Ishikawa (cell line): Measurements from ENCODE around the gene LRRN4.

Source experiments
- CEBPB ChIP-seq: IDR thresholded peaks from 2 replicates; pipeline ENCODE4 v1.6.1; 2012
- CREB1 ChIP-seq: IDR thresholded peaks from 2 replicates; pipeline ENCODE4 v1.6.1; 2012; ENCODE audit warnings: low read depth
- EGR1 ChIP-seq: IDR thresholded peaks from 2 replicates; pipeline ENCODE4 v1.6.1; 2012
- EP300 ChIP-seq: IDR thresholded peaks from 2 replicates; pipeline ENCODE4 v1.6.1; 2012; ENCODE audit warnings: borderline replicate concordance
- FOXM1 ChIP-seq: IDR thresholded peaks from 2 replicates; pipeline ENCODE4 v1.6.1; 2012; ENCODE audit warnings: low read depth, borderline replicate concordance
- MAX ChIP-seq: IDR thresholded peaks from 2 replicates; pipeline ENCODE4 v1.6.1; 2012
- NFIC ChIP-seq: IDR thresholded peaks from 2 replicates; pipeline ENCODE4 v1.6.1; 2012
- RAD21 ChIP-seq: IDR thresholded peaks from 2 replicates; pipeline ENCODE4 v1.6.1; 2012; ENCODE audit warnings: low read depth
- REST ChIP-seq: IDR thresholded peaks from 2 replicates; pipeline ENCODE4 v1.6.1; 2012; ENCODE audit warnings: low read depth, mild to moderate bottlenecking
- TAF1 ChIP-seq: IDR thresholded peaks from 2 replicates; pipeline ENCODE4 v1.6.1; 2012; ENCODE audit warnings: low read depth, mild to moderate bottlenecking
- TCF12 ChIP-seq: IDR thresholded peaks from 2 replicates; pipeline ENCODE4 v1.6.1; 2012; ENCODE audit warnings: low read depth
- TEAD4 ChIP-seq: IDR thresholded peaks from 2 replicates; pipeline ENCODE4 v1.6.1; 2012
- USF1 ChIP-seq: IDR thresholded peaks from 2 replicates; pipeline ENCODE4 v1.6.1; 2012
- YY1 ChIP-seq: IDR thresholded peaks from 2 replicates; pipeline ENCODE4 v1.6.1; 2012; ENCODE audit warnings: low read depth
- ZBTB7A ChIP-seq: IDR thresholded peaks from 2 replicates; pipeline ENCODE4 v1.6.1; 2012; ENCODE audit warnings: low read depth

Gene LRRN4

GRCh38 chr20:6017880-6018279, 36.0 kb downstream of the LRRN4 start:
- TF ChIP-seq MAX: no peak
- TF ChIP-seq CEBPB: no peak
- no peak for TF ChIP-seq NFIC
- TF ChIP-seq TCF12: no peak
- no peak for TF ChIP-seq YY1
- no peak for TF ChIP-seq ZBTB7A
- TF ChIP-seq RAD21: no peak
- TF ChIP-seq EGR1: no peak
- no peak for TF ChIP-seq TEAD4
- no peak for TF ChIP-seq TAF1
- no peak for TF ChIP-seq USF1
- TF ChIP-seq REST: no peak
- no peak for TF ChIP-seq FOXM1
- no peak for TF ChIP-seq CREB1
- TF ChIP-seq EP300: no peak

GRCh38 chr20:6017467-6017866, 36.4 kb downstream of the LRRN4 start:
- TF ChIP-seq NFIC (no peak), YY1 (no peak), CEBPB (no peak), TEAD4 (no peak), ZBTB7A (no peak), TAF1 (no peak), FOXM1 (no peak), USF1 (no peak), REST (no peak), EGR1 (no peak), MAX (no peak)

GRCh38 chr20:6014957-6015356, 38.9 kb downstream of the LRRN4 start:
- TF ChIP-seq CREB1: no peak
- no peak for TF ChIP-seq CEBPB
- TF ChIP-seq YY1: no peak
- TF ChIP-seq ZBTB7A: no peak
- no peak for TF ChIP-seq FOXM1
- no peak for TF ChIP-seq REST
- no peak for TF ChIP-seq NFIC
- no peak for TF ChIP-seq EP300
- TF ChIP-seq EGR1: no peak
- no peak for TF ChIP-seq RAD21
- no peak for TF ChIP-seq USF1
- TF ChIP-seq TEAD4: no peak
- TF ChIP-seq MAX: no peak
- no peak for TF ChIP-seq TCF12

- TF ChIP-seq MAX: no peak
- TF ChIP-seq TEAD4: no peak
Observed at GRCh38 chr20:6014017-6014416, 39.8 kb downstream of the LRRN4 start.
